ENCODE measurements around the gene VPS13C. TPM values are rescaled to one million over a fixed set of nuclear protein-coding genes. Genes with fewer than 3 reads are reported as not detected.
A peak's percentile ranks its signal among the peaks of the same experiment; 100 is the strongest.

The VPS13C gene
- 10 to 100 TPM; 44.6 to 52.4 TPM for total RNA-seq

GRCh38 chr15:62060113-62060895 is at the start of gene VPS13C:
Gene VPS13C, minus strand, starts transcription at chr15:62060447. Its CDS starts 73 bp downstream, at chr15:62060374.
- ChIA-PET POLR2A (interaction anchor here (0.7 to 1.5 kb wide), 6 partner anchors 9 to 123 kb away, joined by 3 to 5 read pairs (median 3); no protein-coding TSS in a partner anchor), CTCF (interaction anchor here (0.6 to 4.8 kb wide), 22 partner anchors 10 to 330 kb away, joined by 3 to 43 read pairs (median 4); no protein-coding TSS in a partner anchor)
- peaks cover 2% of the 10 kb centered on the region for H3K27me3 Mint-ChIP-seq
- peak within 1 kb of the TSS; percentile 90 for H3K27ac Mint-ChIP-seq
- DNase-seq, result peak; percentile 95
- peaks cover 7% of the 10 kb centered on the region for H3K36me3 Mint-ChIP-seq
- H3K4me3 Mint-ChIP-seq, result peak within 1 kb of the TSS; percentile 88
- peaks cover 42% of the 10 kb centered on the region for H3K4me1 Mint-ChIP-seq (ENCODE audit: low read depth)
- no peaks in the 10 kb centered on the region for H3K9me3 Mint-ChIP-seq
- intact Hi-C loops (cut with micrococcal nuclease), result loop anchor here (1.0 to 10.0 kb wide), 2 partner anchors 8 to 1936 kb away; no protein-coding TSS in a partner anchor

DNA sequence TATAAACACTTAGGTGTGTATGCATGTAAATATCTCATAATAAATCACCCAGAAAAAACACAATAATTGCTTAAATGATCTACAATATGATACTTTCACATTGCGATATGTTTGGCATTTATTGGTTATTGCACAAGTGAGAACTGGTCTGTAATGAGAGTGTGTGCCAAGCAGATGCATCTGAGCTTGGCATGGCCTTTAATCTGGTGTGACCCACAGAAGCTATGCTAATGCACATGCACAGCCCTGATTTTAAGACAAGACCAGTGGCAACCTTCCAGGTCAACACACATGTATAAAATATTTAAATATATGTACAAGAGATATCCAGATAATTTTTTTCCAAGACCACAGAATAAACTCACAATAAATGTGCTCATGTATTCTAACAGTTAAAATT is 49.2 kb upstream of the VPS13C start:
- POLR2A ChIA-PET, result interaction anchor here (1.6 kb wide), 1 partner anchor 10 kb away, joined by 4 read pairs; no protein-coding TSS in a partner anchor
- no peak overlapping the region for H3K4me3 Mint-ChIP-seq
- H3K9me3 Mint-ChIP-seq, result no peaks in the 10 kb centered on the region
- DNase-seq, result no peak
- CTCF ChIA-PET, result no interaction called here
- no peak overlapping the region for H3K27ac Mint-ChIP-seq
- no peaks in the 10 kb centered on the region for H3K36me3 Mint-ChIP-seq
- no peaks in the 10 kb centered on the region for H3K27me3 Mint-ChIP-seq
- intact Hi-C loops (cut with micrococcal nuclease), result no loop called here
- peaks cover 15% of the 10 kb centered on the region for H3K4me1 Mint-ChIP-seq (ENCODE audit: low read depth)

DNA sequence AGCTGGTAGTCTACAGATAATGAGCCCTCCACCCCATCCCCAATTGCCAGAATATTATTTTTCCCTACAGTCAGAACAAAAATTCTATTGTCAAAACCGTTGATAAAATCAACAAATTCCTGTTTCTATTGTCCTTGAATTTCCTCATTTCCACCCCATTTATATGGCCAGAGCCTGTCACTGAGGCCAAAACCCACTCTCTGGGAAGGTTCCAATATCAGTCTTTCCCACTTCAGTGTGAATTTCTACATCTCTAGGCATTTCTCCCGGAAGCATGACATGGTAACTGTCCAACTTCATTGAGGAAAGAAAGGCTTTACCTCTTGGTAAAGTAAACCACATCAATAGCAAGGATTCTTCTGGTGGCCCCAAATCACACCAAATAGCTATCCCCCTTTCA is 48.2 kb upstream of the VPS13C start:
- H3K27ac Mint-ChIP-seq, result no peak overlapping the region
- no peaks in the 10 kb centered on the region for H3K27me3 Mint-ChIP-seq
- H3K4me3 Mint-ChIP-seq, result no peak overlapping the region
- no peak for DNase-seq
- ChIA-PET POLR2A (no interaction called here), CTCF (interaction anchor here (1.3 kb wide), 1 partner anchor 17 kb away, joined by 4 read pairs; no protein-coding TSS in a partner anchor)
- H3K4me1 Mint-ChIP-seq (ENCODE audit: low read depth), result peaks cover 15% of the 10 kb centered on the region
- no peaks in the 10 kb centered on the region for H3K36me3 Mint-ChIP-seq
- intact Hi-C loops (cut with micrococcal nuclease), result no loop called here
- no peaks in the 10 kb centered on the region for H3K9me3 Mint-ChIP-seq

DNA sequence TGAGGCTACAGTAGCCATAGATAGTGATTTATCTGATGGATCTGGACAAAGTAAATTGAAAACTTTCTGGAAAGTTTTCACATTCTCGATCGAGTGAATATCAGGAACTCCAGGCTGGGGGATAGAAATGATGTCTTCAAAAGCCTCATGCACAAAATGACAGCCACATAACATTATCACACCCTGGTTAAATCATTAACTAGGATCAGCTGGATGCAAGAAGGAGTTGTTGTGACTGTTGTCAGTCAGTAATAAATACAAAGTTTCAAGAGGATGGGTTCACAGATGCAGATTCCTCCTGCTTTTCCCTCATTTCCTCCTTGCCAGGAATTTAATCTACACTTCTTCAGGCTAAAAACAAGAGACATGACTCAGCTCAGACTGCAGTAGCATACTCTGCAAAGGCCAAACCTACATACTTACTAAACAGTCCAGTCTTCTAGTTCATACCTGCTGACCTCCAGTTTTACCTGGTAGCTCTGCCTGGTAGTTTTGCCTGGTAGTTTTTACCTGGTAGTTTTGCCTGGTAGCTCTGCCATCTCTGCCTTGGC is 47.4 kb upstream of the VPS13C start:
- Mint-ChIP-seq H3K9me3 (no peaks in the 10 kb centered on the region), H3K27me3 (no peaks in the 10 kb centered on the region), H3K36me3 (no peaks in the 10 kb centered on the region), H3K4me3 (no peak overlapping the region), H3K27ac (no peak overlapping the region), H3K4me1 (ENCODE audit: low read depth) (peaks cover 15% of the 10 kb centered on the region)
- POLR2A ChIA-PET, result no interaction called here
- intact Hi-C loops (cut with micrococcal nuclease), result no loop called here
- DNase-seq, result no peak
- CTCF ChIA-PET, result interaction anchor here (1.3 kb wide), 1 partner anchor 18 kb away, joined by 4 read pairs; no protein-coding TSS in a partner anchor

DNA sequence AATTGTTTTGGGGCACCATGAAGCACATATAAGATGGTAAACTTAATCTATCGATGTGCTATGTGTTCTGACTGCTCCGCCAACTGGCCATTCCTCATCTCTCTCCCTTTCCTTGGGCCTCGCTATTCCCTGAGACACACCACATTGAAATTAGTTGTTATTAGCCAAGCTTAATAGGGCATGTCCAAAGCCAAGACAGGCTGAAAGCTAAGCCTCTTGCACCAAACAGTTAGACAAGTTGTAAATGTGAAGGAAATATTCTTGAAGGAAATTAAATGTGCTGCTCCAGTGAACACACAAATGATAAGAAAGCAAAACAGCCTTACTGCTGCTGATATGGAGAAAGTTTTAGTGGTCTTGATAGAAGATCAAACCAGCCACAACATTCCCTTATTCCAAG is 45.8 kb upstream of the VPS13C start:
- Mint-ChIP-seq H3K36me3 (no peaks in the 10 kb centered on the region), H3K4me3 (no peak overlapping the region), H3K27me3 (no peaks in the 10 kb centered on the region), H3K27ac (no peak overlapping the region), H3K4me1 (ENCODE audit: low read depth) (peaks cover 12% of the 10 kb centered on the region), H3K9me3 (no peaks in the 10 kb centered on the region)
- intact Hi-C loops (cut with micrococcal nuclease), result no loop called here
- ChIA-PET CTCF (interaction anchor here (1.1 kb wide), 1 partner anchor 20 kb away, joined by 3 read pairs; no protein-coding TSS in a partner anchor), POLR2A (no interaction called here)
- no peak for DNase-seq

DNA sequence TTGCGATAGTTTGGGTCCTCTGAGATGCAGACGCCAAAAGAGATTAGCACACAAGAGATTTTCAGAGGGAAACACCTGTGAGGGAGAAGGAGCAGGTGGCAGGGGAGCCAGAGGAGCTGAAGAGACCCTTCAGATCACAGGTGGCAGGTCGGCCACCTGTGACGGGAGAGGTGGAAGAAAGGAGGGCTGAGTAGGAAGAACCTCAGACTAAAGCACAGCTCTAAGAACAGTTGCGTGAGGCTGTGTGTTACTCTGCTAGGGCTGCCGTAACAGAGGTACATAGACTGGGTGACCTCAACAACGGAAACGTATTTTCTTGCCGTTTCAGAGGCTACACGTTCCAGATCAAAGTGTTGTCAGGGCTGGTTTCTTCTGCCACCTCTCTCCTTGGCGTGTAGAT is 45.0 kb upstream of the VPS13C start:
- ChIA-PET POLR2A (no interaction called here), CTCF (no interaction called here)
- no peak for DNase-seq
- H3K36me3 Mint-ChIP-seq, result no peaks in the 10 kb centered on the region
- H3K4me3 Mint-ChIP-seq, result no peak overlapping the region
- H3K4me1 Mint-ChIP-seq (ENCODE audit: low read depth), result peaks cover 4% of the 10 kb centered on the region
- intact Hi-C loops (cut with micrococcal nuclease), result no loop called here
- no peak overlapping the region for H3K27ac Mint-ChIP-seq
- no peaks in the 10 kb centered on the region for H3K9me3 Mint-ChIP-seq
- H3K27me3 Mint-ChIP-seq, result no peaks in the 10 kb centered on the region

DNA sequence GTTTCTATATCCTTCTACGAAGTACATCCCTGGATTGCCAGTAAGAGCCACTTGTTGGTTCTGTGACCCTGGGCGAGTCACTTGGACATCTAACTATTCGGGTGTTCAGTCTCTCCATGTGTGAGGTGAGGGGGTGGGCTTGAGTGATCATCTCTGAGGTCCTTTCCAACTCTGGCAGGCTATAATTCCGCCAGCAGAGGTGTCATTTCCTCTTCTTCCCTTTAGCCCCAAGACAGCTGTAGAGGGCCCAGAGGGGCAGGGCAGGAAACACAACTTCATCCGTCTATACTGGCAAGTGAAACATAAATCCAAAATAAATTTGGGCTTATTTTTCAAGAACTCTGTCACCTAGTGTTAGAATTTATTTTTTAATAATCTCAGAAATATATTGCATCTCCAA is 44.6 kb upstream of the VPS13C start:
- no peaks in the 10 kb centered on the region for H3K4me1 Mint-ChIP-seq (ENCODE audit: low read depth)

DNA sequence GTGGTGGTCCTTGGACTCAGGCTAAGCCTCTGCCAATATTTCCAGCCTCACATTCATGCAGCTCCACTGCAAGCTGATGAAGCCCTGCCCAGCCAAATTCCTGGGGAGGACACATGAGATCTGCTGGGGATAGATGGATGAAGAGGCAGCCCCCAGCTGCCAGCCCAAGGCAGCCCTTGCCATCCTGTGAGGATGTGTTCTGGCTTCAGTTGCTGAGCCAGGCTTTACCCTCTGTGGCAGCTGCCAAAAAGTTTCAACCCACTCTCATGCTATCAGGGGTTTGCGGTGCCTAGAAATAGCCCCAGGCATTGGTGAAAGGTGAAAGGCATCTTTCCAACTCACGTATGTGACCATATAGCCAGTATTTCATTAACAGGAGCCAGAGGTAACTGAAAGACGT is 44.2 kb upstream of the VPS13C start:
- H3K4me3 Mint-ChIP-seq, result no peak overlapping the region
- intact Hi-C loops (cut with micrococcal nuclease), result no loop called here
- POLR2A ChIA-PET, result no interaction called here
- H3K4me1 Mint-ChIP-seq (ENCODE audit: low read depth), result no peaks in the 10 kb centered on the region
- no peak overlapping the region for H3K27ac Mint-ChIP-seq
- no peaks in the 10 kb centered on the region for H3K27me3 Mint-ChIP-seq
- H3K9me3 Mint-ChIP-seq, result no peaks in the 10 kb centered on the region
- CTCF ChIA-PET, result no interaction called here
- no peak for DNase-seq
- no peaks in the 10 kb centered on the region for H3K36me3 Mint-ChIP-seq

More for the DNA sequence above, 44.6 kb upstream of the VPS13C start:
- CTCF ChIA-PET, result no interaction called here
- no peaks in the 10 kb centered on the region for H3K27me3 Mint-ChIP-seq
- DNase-seq, result no peak
- H3K9me3 Mint-ChIP-seq, result no peaks in the 10 kb centered on the region
- H3K27ac Mint-ChIP-seq, result no peak overlapping the region
- POLR2A ChIA-PET, result no interaction called here
- H3K36me3 Mint-ChIP-seq, result no peaks in the 10 kb centered on the region
- H3K4me3 Mint-ChIP-seq, result no peak overlapping the region
- intact Hi-C loops (cut with micrococcal nuclease), result no loop called here

GRCh38 chr15:62103431-62103830 is 43.2 kb upstream of the VPS13C start:
- intact Hi-C loops (cut with micrococcal nuclease), result no loop called here
- Mint-ChIP-seq H3K27ac (no peak overlapping the region), H3K4me3 (no peak overlapping the region), H3K36me3 (no peaks in the 10 kb centered on the region), H3K27me3 (no peaks in the 10 kb centered on the region), H3K4me1 (ENCODE audit: low read depth) (no peaks in the 10 kb centered on the region), H3K9me3 (no peaks in the 10 kb centered on the region)
- ChIA-PET CTCF (interaction anchor here (0.6 kb wide), 1 partner anchor 151 kb away, joined by 3 read pairs; no protein-coding TSS in a partner anchor), POLR2A (no interaction called here)
- DNase-seq, result no peak

GRCh38 chr15:62099094-62099601 is 38.9 kb upstream of the VPS13C start:
- H3K27me3 Mint-ChIP-seq, result peaks cover 9% of the 10 kb centered on the region
- no peak overlapping the region for H3K4me3 Mint-ChIP-seq
- H3K4me1 Mint-ChIP-seq (ENCODE audit: low read depth), result no peaks in the 10 kb centered on the region
- POLR2A ChIA-PET, result no interaction called here
- no peaks in the 10 kb centered on the region for H3K9me3 Mint-ChIP-seq
- intact Hi-C loops (cut with micrococcal nuclease), result no loop called here
- no peaks in the 10 kb centered on the region for H3K36me3 Mint-ChIP-seq
- CTCF ChIA-PET, result interaction anchor here (1.0 to 1.1 kb wide), 2 partner anchors 25 to 265 kb away, joined by 4 read pairs; no protein-coding TSS in a partner anchor
- no peak for DNase-seq
- H3K27ac Mint-ChIP-seq, result no peak overlapping the region

- POLR2A ChIA-PET, result no interaction called here
- intact Hi-C loops (cut with micrococcal nuclease), result no loop called here
- no peak overlapping the region for H3K27ac Mint-ChIP-seq
These were observed 34.1 kb upstream of the VPS13C start for GRCh38 chr15:62094388-62094787.

DNA sequence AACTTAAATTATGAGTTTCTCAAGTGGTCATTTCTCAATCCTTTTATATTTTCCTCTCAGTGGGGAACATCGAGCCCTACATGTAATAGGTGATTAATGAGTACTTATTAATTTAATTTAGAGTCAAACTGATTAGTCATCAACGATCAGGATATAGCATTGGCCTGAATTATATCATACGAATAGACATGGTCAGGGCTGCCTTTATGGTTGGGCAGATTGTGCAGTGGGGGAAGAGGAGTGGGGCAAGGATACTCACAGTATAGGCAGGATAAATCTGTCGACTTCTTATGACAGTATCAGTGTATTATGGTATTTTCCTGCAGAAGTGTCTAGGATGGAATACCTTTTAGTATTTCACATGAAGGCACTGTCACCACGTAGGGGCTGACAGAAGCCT is 33.6 kb upstream of the VPS13C start:
- intact Hi-C loops (cut with micrococcal nuclease), result no loop called here
- no peaks in the 10 kb centered on the region for H3K9me3 Mint-ChIP-seq
- no peak for DNase-seq
- CTCF ChIA-PET, result no interaction called here
- no peak overlapping the region for H3K27ac Mint-ChIP-seq
- no peaks in the 10 kb centered on the region for H3K4me1 Mint-ChIP-seq (ENCODE audit: low read depth)
- H3K36me3 Mint-ChIP-seq, result no peaks in the 10 kb centered on the region
- H3K4me3 Mint-ChIP-seq, result no peak overlapping the region
- peaks cover 9% of the 10 kb centered on the region for H3K27me3 Mint-ChIP-seq
- POLR2A ChIA-PET, result no interaction called here

More at GRCh38 chr15:62094388-62094787, 34.1 kb upstream of the VPS13C start:
- CTCF ChIA-PET, result no interaction called here
- no peaks in the 10 kb centered on the region for H3K4me1 Mint-ChIP-seq (ENCODE audit: low read depth)
- peaks cover 9% of the 10 kb centered on the region for H3K27me3 Mint-ChIP-seq
- no peaks in the 10 kb centered on the region for H3K9me3 Mint-ChIP-seq
- no peak overlapping the region for H3K4me3 Mint-ChIP-seq
- H3K36me3 Mint-ChIP-seq, result no peaks in the 10 kb centered on the region
- DNase-seq, result no peak
